ENCODE measurements around the gene CMTM2.
"Not testable (repeated sequence)": the region's sequence is repeated elsewhere in the genome, so short reads cannot be mapped to it uniquely, and the experiment has no call there.

CMTM2 gene

GRCh38 chr16:66585481-66586239, 6.4 kb downstream of the CMTM2 start:
- Mint-ChIP-seq H3K4me1 (ENCODE audit: low read depth) (peaks cover 33% of the 10 kb centered on the region), H3K36me3 (ENCODE audit: low read depth) (no peaks in the 10 kb centered on the region), H3K27ac (no peak overlapping the region), H3K9me3 (no peaks in the 10 kb centered on the region), H3K27me3 (peaks cover 7% of the 10 kb centered on the region), H3K4me3 (no peak overlapping the region)
- no peak for DNase-seq

- no peak for DNase-seq
- peak overlapping the region; percentile 47 for H3K27ac Mint-ChIP-seq
- H3K4me3 Mint-ChIP-seq: no peak overlapping the region
- H3K4me1 Mint-ChIP-seq (ENCODE audit: low read depth): peaks cover 35% of the 10 kb centered on the region
- H3K27me3 Mint-ChIP-seq: no peaks in the 10 kb centered on the region
- H3K36me3 Mint-ChIP-seq (ENCODE audit: low read depth): no peaks in the 10 kb centered on the region
- no peaks in the 10 kb centered on the region for H3K9me3 Mint-ChIP-seq
Measured at GRCh38 chr16:66587881-66588600, 8.8 kb downstream of the CMTM2 start.

- no peaks in the 10 kb centered on the region for H3K9me3 Mint-ChIP-seq
- H3K27me3 Mint-ChIP-seq: no peaks in the 10 kb centered on the region
- H3K36me3 Mint-ChIP-seq (ENCODE audit: low read depth): no peaks in the 10 kb centered on the region
- DNase-seq: peak; percentile 63
- H3K4me3 Mint-ChIP-seq: peak overlapping the region; percentile 68
- H3K27ac Mint-ChIP-seq: peak overlapping the region; percentile 76
- H3K4me1 Mint-ChIP-seq (ENCODE audit: low read depth): peaks cover 35% of the 10 kb centered on the region
Measured at GRCh38 chr16:66588981-66589713, 9.9 kb downstream of the CMTM2 start.

GRCh38 chr16:66590322-66590721, 11.1 kb downstream of the CMTM2 start:
- peak overlapping the region; percentile 68 for H3K4me3 Mint-ChIP-seq
- no peaks in the 10 kb centered on the region for H3K27me3 Mint-ChIP-seq
- DNase-seq: no peak
- no peaks in the 10 kb centered on the region for H3K9me3 Mint-ChIP-seq
- peaks cover 39% of the 10 kb centered on the region for H3K4me1 Mint-ChIP-seq (ENCODE audit: low read depth)
- H3K27ac Mint-ChIP-seq: peak overlapping the region; percentile 69
- no peaks in the 10 kb centered on the region for H3K36me3 Mint-ChIP-seq (ENCODE audit: low read depth)

GRCh38 chr16:66591018-66591417, 11.8 kb downstream of the CMTM2 start:
- Mint-ChIP-seq H3K4me1 (ENCODE audit: low read depth) (peaks cover 39% of the 10 kb centered on the region), H3K36me3 (ENCODE audit: low read depth) (no peaks in the 10 kb centered on the region), H3K4me3 (no peak overlapping the region), H3K9me3 (no peaks in the 10 kb centered on the region), H3K27me3 (no peaks in the 10 kb centered on the region), H3K27ac (no peak overlapping the region)
- no peak for DNase-seq

- peaks cover 43% of the 10 kb centered on the region for H3K4me1 Mint-ChIP-seq (ENCODE audit: low read depth)
- H3K27ac Mint-ChIP-seq: no peak overlapping the region
- H3K27me3 Mint-ChIP-seq: no peaks in the 10 kb centered on the region
- no peaks in the 10 kb centered on the region for H3K36me3 Mint-ChIP-seq (ENCODE audit: low read depth)
- no peaks in the 10 kb centered on the region for H3K9me3 Mint-ChIP-seq
- H3K4me3 Mint-ChIP-seq: no peak overlapping the region
- no peak for DNase-seq
Measured at GRCh38 chr16:66592241-66592640, 13.0 kb downstream of the CMTM2 start.

GRCh38 chr16:66592814-66593213, 13.6 kb downstream of the CMTM2 start:
- no peak for DNase-seq
- H3K4me3 Mint-ChIP-seq: no peak overlapping the region
- H3K4me1 Mint-ChIP-seq (ENCODE audit: low read depth): peaks cover 43% of the 10 kb centered on the region
- H3K36me3 Mint-ChIP-seq (ENCODE audit: low read depth): no peaks in the 10 kb centered on the region
- H3K27ac Mint-ChIP-seq: no peak overlapping the region
- H3K9me3 Mint-ChIP-seq: no peaks in the 10 kb centered on the region
- no peaks in the 10 kb centered on the region for H3K27me3 Mint-ChIP-seq

GRCh38 chr16:66594739-66595138, 15.5 kb downstream of the CMTM2 start:
- Mint-ChIP-seq H3K36me3 (ENCODE audit: low read depth) (no peaks in the 10 kb centered on the region), H3K4me3 (no peak overlapping the region), H3K27me3 (no peaks in the 10 kb centered on the region), H3K27ac (no peak overlapping the region), H3K9me3 (no peaks in the 10 kb centered on the region), H3K4me1 (ENCODE audit: low read depth) (peaks cover 43% of the 10 kb centered on the region)
- DNase-seq: no peak

- H3K27ac Mint-ChIP-seq; DNase-seq; H3K4me3 Mint-ChIP-seq; H3K9me3 Mint-ChIP-seq; H3K36me3 Mint-ChIP-seq (ENCODE audit: low read depth); H3K27me3 Mint-ChIP-seq: not testable (repeated sequence)
- peaks cover 36% of the 10 kb centered on the region for H3K4me1 Mint-ChIP-seq (ENCODE audit: low read depth)
Measured at GRCh38 chr16:66596559-66596958, 17.3 kb downstream of the CMTM2 start.

- Mint-ChIP-seq H3K27me3 (no peaks in the 10 kb centered on the region), H3K9me3 (peaks cover 5% of the 10 kb centered on the region), H3K4me3 (no peak overlapping the region), H3K36me3 (ENCODE audit: low read depth) (no peaks in the 10 kb centered on the region), H3K4me1 (ENCODE audit: low read depth) (peaks cover 36% of the 10 kb centered on the region), H3K27ac (peak overlapping the region; percentile 77)
- DNase-seq: no peak
Measured at GRCh38 chr16:66596986-66597848, 18.0 kb downstream of the CMTM2 start.

GRCh38 chr16:66598111-66598510, 18.8 kb downstream of the CMTM2 start:
- Mint-ChIP-seq H3K9me3 (peaks cover 5% of the 10 kb centered on the region), H3K27me3 (no peaks in the 10 kb centered on the region), H3K4me3 (no peak overlapping the region), H3K27ac (peak overlapping the region; percentile 50), H3K36me3 (ENCODE audit: low read depth) (no peaks in the 10 kb centered on the region), H3K4me1 (ENCODE audit: low read depth) (peaks cover 40% of the 10 kb centered on the region)
- DNase-seq: no peak

GRCh38 chr16:66599726-66600125, 20.5 kb downstream of the CMTM2 start:
- H3K27ac Mint-ChIP-seq: no peak overlapping the region
- no peak overlapping the region for H3K4me3 Mint-ChIP-seq

GRCh38 chr16:66600477-66600876, 21.2 kb downstream of the CMTM2 start:
- DNase-seq: no peak
- H3K9me3 Mint-ChIP-seq: peaks cover 5% of the 10 kb centered on the region
- peaks cover 45% of the 10 kb centered on the region for H3K4me1 Mint-ChIP-seq (ENCODE audit: low read depth)
- H3K27ac Mint-ChIP-seq: no peak overlapping the region
- no peak overlapping the region for H3K4me3 Mint-ChIP-seq
- H3K36me3 Mint-ChIP-seq (ENCODE audit: low read depth): peaks cover 5% of the 10 kb centered on the region
- no peaks in the 10 kb centered on the region for H3K27me3 Mint-ChIP-seq

More at GRCh38 chr16:66599726-66600125, 20.5 kb downstream of the CMTM2 start:
- peaks cover 49% of the 10 kb centered on the region for H3K4me1 Mint-ChIP-seq (ENCODE audit: low read depth)
- H3K27me3 Mint-ChIP-seq: no peaks in the 10 kb centered on the region
- no peak for DNase-seq
- peaks cover 5% of the 10 kb centered on the region for H3K9me3 Mint-ChIP-seq
- peaks cover 5% of the 10 kb centered on the region for H3K36me3 Mint-ChIP-seq (ENCODE audit: low read depth)

GRCh38 chr16:66601471-66601870, 22.2 kb downstream of the CMTM2 start:
- Mint-ChIP-seq H3K36me3 (ENCODE audit: low read depth) (peaks cover 9% of the 10 kb centered on the region), H3K27ac (no peak overlapping the region), H3K4me1 (ENCODE audit: low read depth) (peaks cover 53% of the 10 kb centered on the region), H3K4me3 (no peak overlapping the region), H3K9me3 (peaks cover 5% of the 10 kb centered on the region), H3K27me3 (no peaks in the 10 kb centered on the region)
- DNase-seq: no peak

All from activated T-cell treated with anti-CD3 and anti-CD28 coated beads, Interleukin-2, amount 50 U/mL, for 24 hours (primary cell).